ENCODE measurements around the gene KLHL7.
A peak's percentile ranks its signal among the peaks of the same experiment; 100 is the strongest.

Gene KLHL7, protein sequence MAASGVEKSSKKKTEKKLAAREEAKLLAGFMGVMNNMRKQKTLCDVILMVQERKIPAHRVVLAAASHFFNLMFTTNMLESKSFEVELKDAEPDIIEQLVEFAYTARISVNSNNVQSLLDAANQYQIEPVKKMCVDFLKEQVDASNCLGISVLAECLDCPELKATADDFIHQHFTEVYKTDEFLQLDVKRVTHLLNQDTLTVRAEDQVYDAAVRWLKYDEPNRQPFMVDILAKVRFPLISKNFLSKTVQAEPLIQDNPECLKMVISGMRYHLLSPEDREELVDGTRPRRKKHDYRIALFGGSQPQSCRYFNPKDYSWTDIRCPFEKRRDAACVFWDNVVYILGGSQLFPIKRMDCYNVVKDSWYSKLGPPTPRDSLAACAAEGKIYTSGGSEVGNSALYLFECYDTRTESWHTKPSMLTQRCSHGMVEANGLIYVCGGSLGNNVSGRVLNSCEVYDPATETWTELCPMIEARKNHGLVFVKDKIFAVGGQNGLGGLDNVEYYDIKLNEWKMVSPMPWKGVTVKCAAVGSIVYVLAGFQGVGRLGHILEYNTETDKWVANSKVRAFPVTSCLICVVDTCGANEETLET

DNA sequence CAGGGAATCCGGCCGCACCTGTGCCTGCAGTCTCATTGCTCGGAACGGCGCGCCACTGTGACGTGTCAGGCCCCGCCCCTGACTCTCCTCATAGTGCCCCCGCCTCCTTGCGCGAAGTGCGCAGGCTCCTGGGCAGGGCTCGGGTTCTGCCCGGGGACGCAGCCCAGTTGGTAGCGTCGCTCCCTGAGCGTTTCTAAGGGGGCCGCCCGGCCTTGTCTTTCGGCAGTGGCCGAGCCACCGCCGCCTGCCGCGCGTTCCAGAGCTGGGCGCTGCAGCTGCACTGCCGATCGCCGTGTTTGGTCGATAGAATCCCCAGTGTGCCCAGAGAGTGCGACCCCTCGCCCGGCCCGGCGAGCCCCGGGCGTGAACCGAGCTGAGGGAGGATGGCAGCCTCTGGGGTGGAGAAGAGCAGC, at the start of gene KLHL7:
Gene KLHL7, plus strand, starts transcription at position 142 of the 413 bp plus-strand sequence. Its CDS starts 242 bp downstream, at position 384.
- Histone ChIP-seq H3K9ac (peak within 1 kb of the TSS; percentile 80 to 94 (median 86)), H3K27me3 (no peaks in the 10 kb centered on the region), H3K4me2 (peak within 1 kb of the TSS; percentile 83 to 95 (median 89)), H4K20me1 (peaks cover 0 to 35% (median 13%) of the 10 kb centered on the region in 11 experiments; a peak in 9 of 22 replicates), H3K36me3 (peaks cover 0 to 14% (median 5%) of the 10 kb centered on the region in 11 experiments; a peak in 11 of 22 replicates), H3K9me3 (replicated peaks in 1 of 11) (peaks cover 8 to 19% (median 13%) of the 10 kb centered on the region in 11 experiments), H3K4me3 (peak within 1 kb of the TSS; percentile 77 to 95 (median 86)), H3K27ac (peak within 1 kb of the TSS; percentile 51 to 91 (median 85)), H3K4me1 (peaks cover 19 to 29% (median 26%) of the 10 kb centered on the region in 10 experiments)
- no peak for TF ChIP-seq Cebpa-rat (IDR thresholded peaks at IDR 0.05)

- Histone ChIP-seq H3K4me2 (no peak overlapping the region), H3K4me3 (no peak overlapping the region), H3K9me3 (replicated peaks in 1 of 11) (no peaks in the 10 kb centered on the region), H3K27ac (no peak overlapping the region), H4K20me1 (no peaks in the 10 kb centered on the region), H3K9ac (no peak overlapping the region), H3K4me1 (peaks cover 0 to 14% (median 0%) of the 10 kb centered on the region in 10 experiments; a peak in 2 of 20 replicates), H3K36me3 (no peaks in the 10 kb centered on the region), H3K27me3 (no peaks in the 10 kb centered on the region)
- no peak for TF ChIP-seq Cebpa-rat (IDR thresholded peaks at IDR 0.05)
Measured at GRCh38 chr7:23058408-23059096, 47.0 kb upstream of the KLHL7 start.

DNA sequence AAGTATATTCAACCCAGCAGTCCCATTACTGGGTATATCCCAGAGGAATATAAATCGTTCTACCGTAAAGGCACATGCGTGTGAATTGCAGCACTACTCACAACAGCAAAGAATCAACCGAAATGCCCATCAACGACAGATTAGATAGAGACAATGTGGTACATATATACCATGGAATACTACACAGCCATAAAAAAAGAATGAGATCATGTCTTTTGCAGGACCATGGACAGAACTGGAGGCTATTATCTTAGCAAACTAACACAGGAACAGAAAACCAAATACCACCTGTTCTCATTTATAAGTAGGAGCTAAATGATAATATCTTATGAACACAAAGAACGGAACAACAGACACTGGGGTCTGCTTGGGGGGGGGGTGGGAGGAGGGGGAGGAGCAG, 44.3 kb upstream of the KLHL7 start:
- H4K20me1 ChIP-seq: no peaks in the 10 kb centered on the region
- TF ChIP-seq Cebpa-rat (IDR thresholded peaks at IDR 0.05): no peak
- no peak overlapping the region for H3K4me3 ChIP-seq
- H3K27me3 ChIP-seq: no peaks in the 10 kb centered on the region
- no peak overlapping the region for H3K4me2 ChIP-seq
- H3K27ac ChIP-seq: no peak overlapping the region
- peaks cover 0 to 14% (median 5%) of the 10 kb centered on the region in 10 experiments; a peak in 8 of 20 replicates for H3K4me1 ChIP-seq
- no peaks in the 10 kb centered on the region for H3K36me3 ChIP-seq
- no peaks in the 10 kb centered on the region for H3K9me3 ChIP-seq (replicated peaks in 1 of 11)
- no peak overlapping the region for H3K9ac ChIP-seq

GRCh38 chr7:23062452-23062851, 43.1 kb upstream of the KLHL7 start:
- no peaks in the 10 kb centered on the region for H3K9me3 ChIP-seq (replicated peaks in 1 of 11)
- no peak overlapping the region for H3K27ac ChIP-seq
- peaks cover 0 to 18% (median 5%) of the 10 kb centered on the region in 10 experiments; a peak in 8 of 20 replicates for H3K4me1 ChIP-seq
- TF ChIP-seq Cebpa-rat (IDR thresholded peaks at IDR 0.05): no peak
- no peak overlapping the region; a peak in 1 of 22 replicates for H3K4me2 ChIP-seq
- no peaks in the 10 kb centered on the region for H4K20me1 ChIP-seq
- no peaks in the 10 kb centered on the region for H3K27me3 ChIP-seq
- no peak overlapping the region for H3K4me3 ChIP-seq
- no peak overlapping the region for H3K9ac ChIP-seq
- no peaks in the 10 kb centered on the region for H3K36me3 ChIP-seq

DNA sequence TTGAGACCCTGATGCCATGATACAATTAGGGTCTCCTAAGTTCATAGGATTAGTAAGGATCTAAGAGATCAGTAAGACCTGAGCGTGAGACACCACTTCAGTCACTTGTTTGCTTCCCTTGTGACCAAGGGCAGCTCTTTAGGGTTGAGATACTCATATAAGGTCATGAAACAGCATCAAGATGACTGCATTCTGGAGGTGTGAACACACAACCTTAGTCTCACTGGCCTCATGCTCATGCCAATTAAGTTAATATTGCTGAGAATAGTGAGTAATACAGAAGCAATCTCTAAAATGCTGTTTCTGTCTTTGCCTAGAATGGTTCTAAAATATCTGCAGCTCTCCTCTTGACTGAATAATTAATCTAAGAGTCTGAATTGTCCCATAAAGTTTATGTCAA, 39.6 kb upstream of the KLHL7 start:
- TF ChIP-seq Cebpa-rat (IDR thresholded peaks at IDR 0.05): no peak
- Histone ChIP-seq H3K27ac (no peak overlapping the region), H3K36me3 (no peaks in the 10 kb centered on the region), H3K27me3 (no peaks in the 10 kb centered on the region), H4K20me1 (no peaks in the 10 kb centered on the region), H3K4me2 (no peak overlapping the region), H3K9ac (no peak overlapping the region), H3K4me3 (no peak overlapping the region), H3K4me1 (peaks cover 0 to 11% (median 5%) of the 10 kb centered on the region in 10 experiments; a peak in 7 of 20 replicates), H3K9me3 (replicated peaks in 1 of 11) (no peaks in the 10 kb centered on the region)

GRCh38 chr7:23067271-23067670, 38.3 kb upstream of the KLHL7 start:
- H3K9ac ChIP-seq: no peak overlapping the region
- no peaks in the 10 kb centered on the region for H3K27me3 ChIP-seq
- H3K4me1 ChIP-seq: peaks cover 0 to 9% (median 5%) of the 10 kb centered on the region in 10 experiments; a peak in 7 of 20 replicates
- no peaks in the 10 kb centered on the region for H3K36me3 ChIP-seq
- H4K20me1 ChIP-seq: no peaks in the 10 kb centered on the region
- H3K9me3 ChIP-seq (replicated peaks in 1 of 11): no peaks in the 10 kb centered on the region
- no peak overlapping the region for H3K4me2 ChIP-seq
- H3K27ac ChIP-seq: no peak overlapping the region
- TF ChIP-seq Cebpa-rat (IDR thresholded peaks at IDR 0.05): no peak
- H3K4me3 ChIP-seq: no peak overlapping the region

- H3K4me2 ChIP-seq: no peak overlapping the region
- no peaks in the 10 kb centered on the region for H4K20me1 ChIP-seq
- no peak overlapping the region for H3K27ac ChIP-seq
- H3K9me3 ChIP-seq (replicated peaks in 1 of 11): no peaks in the 10 kb centered on the region
- no peaks in the 10 kb centered on the region for H3K27me3 ChIP-seq
- TF ChIP-seq Cebpa-rat (IDR thresholded peaks at IDR 0.05): no peak
- peaks cover 0 to 11% (median 0%) of the 10 kb centered on the region in 10 experiments; a peak in 3 of 20 replicates for H3K4me1 ChIP-seq
- H3K36me3 ChIP-seq: no peaks in the 10 kb centered on the region
- no peak overlapping the region for H3K9ac ChIP-seq
- H3K4me3 ChIP-seq: no peak overlapping the region
Measured at GRCh38 chr7:23072048-23072447, 33.5 kb upstream of the KLHL7 start.

GRCh38 chr7:23072922-23073321, 32.7 kb upstream of the KLHL7 start:
- H3K36me3 ChIP-seq: no peaks in the 10 kb centered on the region
- H3K4me1 ChIP-seq: peaks cover 0 to 6% (median 0%) of the 10 kb centered on the region in 10 experiments; a peak in 2 of 20 replicates
- TF ChIP-seq Cebpa-rat (IDR thresholded peaks at IDR 0.05): no peak
- no peaks in the 10 kb centered on the region for H3K9me3 ChIP-seq (replicated peaks in 1 of 11)
- H3K4me3 ChIP-seq: no peak overlapping the region
- no peaks in the 10 kb centered on the region for H3K27me3 ChIP-seq
- H4K20me1 ChIP-seq: no peaks in the 10 kb centered on the region
- no peak overlapping the region for H3K27ac ChIP-seq
- H3K4me2 ChIP-seq: no peak overlapping the region
- 0 out of 22 replicates have a peak overlapping the region, but pooled peaks of 1 of the 11 experiments have one; percentile 9 for H3K9ac ChIP-seq
